ENCODE measurements around the gene ABHD8.

Gene ABHD8

GRCh38 chr19:17323964-17324332 lies 20.7 kb upstream of the ABHD8 start:
- Histone ChIP-seq H3K9me3 (ENCODE audit: insufficient read depth, low read length) (no peaks in the 10 kb centered on the region), H3K4me1 (ENCODE audit: insufficient read depth, insufficient read length) (peaks cover 26% of the 10 kb centered on the region), H3K36me3 (ENCODE audit: insufficient read depth, insufficient read length, low read length) (peaks cover 56% of the 10 kb centered on the region), H3K27me3 (ENCODE audit: insufficient read depth, insufficient read length) (no peaks in the 10 kb centered on the region), H3K4me3 (ENCODE audit: insufficient read length, low read depth) (no peak overlapping the region), H3K9ac (ENCODE audit: insufficient read length, low read depth) (peak overlapping the region; percentile 66)
- no peak for TF ChIP-seq SUZ12 (IDR thresholded peaks at IDR 0.05; ENCODE audit: extremely low read depth, insufficient read depth, insufficient read length)
- no peak for TF ChIP-seq ZNF274 (IDR thresholded peaks at IDR 0.05; ENCODE audit: low read depth, low read length)
- no peak for TF ChIP-seq YY1 (IDR thresholded peaks at IDR 0.05; ENCODE audit: insufficient read depth, insufficient read length)
- no peak for DNase-seq (ENCODE audit: low read depth, low spot score)

GRCh38 chr19:17323300-17323963 lies 20.2 kb upstream of the ABHD8 start:
- TF ChIP-seq SUZ12 (IDR thresholded peaks at IDR 0.05; ENCODE audit: extremely low read depth, insufficient read depth, insufficient read length) = no peak
- no peak for TF ChIP-seq ZNF274 (IDR thresholded peaks at IDR 0.05; ENCODE audit: low read depth, low read length)
- no peak for TF ChIP-seq YY1 (IDR thresholded peaks at IDR 0.05; ENCODE audit: insufficient read depth, insufficient read length)
- no peaks in the 10 kb centered on the region for H3K9me3 ChIP-seq (ENCODE audit: insufficient read depth, low read length)
- no peak overlapping the region for H3K9ac ChIP-seq (ENCODE audit: insufficient read length, low read depth)
- H3K4me3 ChIP-seq (ENCODE audit: insufficient read length, low read depth) = no peak overlapping the region
- peaks cover 24% of the 10 kb centered on the region for H3K4me1 ChIP-seq (ENCODE audit: insufficient read depth, insufficient read length)
- H3K36me3 ChIP-seq (ENCODE audit: insufficient read depth, insufficient read length, low read length) = peaks cover 60% of the 10 kb centered on the region
- DNase-seq (ENCODE audit: low read depth, low spot score) = no peak
- H3K27me3 ChIP-seq (ENCODE audit: insufficient read depth, insufficient read length) = no peaks in the 10 kb centered on the region

GRCh38 chr19:17322854-17323253 lies 19.6 kb upstream of the ABHD8 start:
- H3K27me3 ChIP-seq (ENCODE audit: insufficient read depth, insufficient read length) = no peaks in the 10 kb centered on the region
- no peak for DNase-seq (ENCODE audit: low read depth, low spot score)
- no peaks in the 10 kb centered on the region for H3K9me3 ChIP-seq (ENCODE audit: insufficient read depth, low read length)
- H3K36me3 ChIP-seq (ENCODE audit: insufficient read depth, insufficient read length, low read length) = peaks cover 60% of the 10 kb centered on the region
- peaks cover 24% of the 10 kb centered on the region for H3K4me1 ChIP-seq (ENCODE audit: insufficient read depth, insufficient read length)
- no peak overlapping the region for H3K9ac ChIP-seq (ENCODE audit: insufficient read length, low read depth)
- no peak for TF ChIP-seq SUZ12 (IDR thresholded peaks at IDR 0.05; ENCODE audit: extremely low read depth, insufficient read depth, insufficient read length)
- no peak for TF ChIP-seq YY1 (IDR thresholded peaks at IDR 0.05; ENCODE audit: insufficient read depth, insufficient read length)
- TF ChIP-seq ZNF274 (IDR thresholded peaks at IDR 0.05; ENCODE audit: low read depth, low read length) = no peak
- no peak overlapping the region for H3K4me3 ChIP-seq (ENCODE audit: insufficient read length, low read depth)

- Histone ChIP-seq H3K4me3 (ENCODE audit: insufficient read length, low read depth) (no peak overlapping the region), H3K27me3 (ENCODE audit: insufficient read depth, insufficient read length) (no peaks in the 10 kb centered on the region), H3K9ac (ENCODE audit: insufficient read length, low read depth) (no peak overlapping the region), H3K36me3 (ENCODE audit: insufficient read depth, insufficient read length, low read length) (peaks cover 62% of the 10 kb centered on the region), H3K9me3 (ENCODE audit: insufficient read depth, low read length) (no peaks in the 10 kb centered on the region), H3K4me1 (ENCODE audit: insufficient read depth, insufficient read length) (peaks cover 23% of the 10 kb centered on the region)
- no peak for DNase-seq (ENCODE audit: low read depth, low spot score)
- TF ChIP-seq SUZ12 (IDR thresholded peaks at IDR 0.05; ENCODE audit: extremely low read depth, insufficient read depth, insufficient read length) (no peak), YY1 (IDR thresholded peaks at IDR 0.05; ENCODE audit: insufficient read depth, insufficient read length) (no peak), ZNF274 (IDR thresholded peaks at IDR 0.05; ENCODE audit: low read depth, low read length) (no peak)
Observed at GRCh38 chr19:17321655-17322489, 18.6 kb upstream of the ABHD8 start.

- no peak overlapping the region for H3K4me3 ChIP-seq (ENCODE audit: insufficient read length, low read depth)
- DNase-seq (ENCODE audit: low read depth, low spot score) = no peak
- TF ChIP-seq ZNF274 (IDR thresholded peaks at IDR 0.05; ENCODE audit: low read depth, low read length) (no peak), YY1 (IDR thresholded peaks at IDR 0.05; ENCODE audit: insufficient read depth, insufficient read length) (no peak), SUZ12 (IDR thresholded peaks at IDR 0.05; ENCODE audit: extremely low read depth, insufficient read depth, insufficient read length) (no peak)
- H3K9ac ChIP-seq (ENCODE audit: insufficient read length, low read depth) = no peak overlapping the region
- H3K9me3 ChIP-seq (ENCODE audit: insufficient read depth, low read length) = no peaks in the 10 kb centered on the region
- H3K4me1 ChIP-seq (ENCODE audit: insufficient read depth, insufficient read length) = peaks cover 20% of the 10 kb centered on the region
- no peaks in the 10 kb centered on the region for H3K27me3 ChIP-seq (ENCODE audit: insufficient read depth, insufficient read length)
- peaks cover 68% of the 10 kb centered on the region for H3K36me3 ChIP-seq (ENCODE audit: insufficient read depth, insufficient read length, low read length)
Observed at GRCh38 chr19:17320435-17320834, 17.2 kb upstream of the ABHD8 start.

- Histone ChIP-seq H3K4me1 (ENCODE audit: insufficient read depth, insufficient read length) (peaks cover 14% of the 10 kb centered on the region), H3K36me3 (ENCODE audit: insufficient read depth, insufficient read length, low read length) (peaks cover 68% of the 10 kb centered on the region), H3K27me3 (ENCODE audit: insufficient read depth, insufficient read length) (no peaks in the 10 kb centered on the region), H3K9ac (ENCODE audit: insufficient read length, low read depth) (no peak overlapping the region), H3K9me3 (ENCODE audit: insufficient read depth, low read length) (no peaks in the 10 kb centered on the region), H3K4me3 (ENCODE audit: insufficient read length, low read depth) (no peak overlapping the region)
- no peak for TF ChIP-seq YY1 (IDR thresholded peaks at IDR 0.05; ENCODE audit: insufficient read depth, insufficient read length)
- no peak for TF ChIP-seq ZNF274 (IDR thresholded peaks at IDR 0.05; ENCODE audit: low read depth, low read length)
- TF ChIP-seq SUZ12 (IDR thresholded peaks at IDR 0.05; ENCODE audit: extremely low read depth, insufficient read depth, insufficient read length) = no peak
- no peak for DNase-seq (ENCODE audit: low read depth, low spot score)
Observed at GRCh38 chr19:17319473-17320238, 16.4 kb upstream of the ABHD8 start.
